ENCODE results near the gene FAM47E. TPM values are rescaled to one million over a fixed set of nuclear protein-coding genes. Genes with fewer than 3 reads are reported as not detected.
"Not testable (repeated sequence)": the region's sequence is repeated elsewhere in the genome, so short reads cannot be mapped to it uniquely, and the experiment has no call there.

FAM47E gene
- total RNA-seq, 2 donors from 2014 or later: 0.72 TPM; not detected in 1

- Mint-ChIP-seq H3K4me1 (peaks cover 4% of the 10 kb centered on the region), H3K27ac (no peak overlapping the region), H3K4me3 (no peak overlapping the region), H3K27me3 (peaks cover 25% of the 10 kb centered on the region), H3K36me3 (ENCODE audit: low read depth) (peaks cover 2% of the 10 kb centered on the region)
- peak; percentile 80 for ATAC-seq
- no peaks in the 10 kb centered on the region for H3K9me3 ChIP-seq (ENCODE audit: control insufficient read depth, low read length, poor library complexity, severe bottlenecking)
- no peak for DNase-seq
These were observed 27.9 kb downstream of the FAM47E start for GRCh38 chr4:76279462-76279861.

GRCh38 chr4:76280488-76281441 is 29.2 kb downstream of the FAM47E start:
- no peak for DNase-seq

GRCh38 chr4:76281594-76281993 is 30.1 kb downstream of the FAM47E start:
- not testable (repeated sequence) for H3K27me3 Mint-ChIP-seq; H3K9me3 ChIP-seq (ENCODE audit: control insufficient read depth, low read length, poor library complexity, severe bottlenecking); ATAC-seq; H3K36me3 Mint-ChIP-seq (ENCODE audit: low read depth); H3K4me3 Mint-ChIP-seq; DNase-seq; H3K27ac Mint-ChIP-seq; H3K4me1 Mint-ChIP-seq

More at GRCh38 chr4:76280488-76281441, 29.2 kb downstream of the FAM47E start:
- H3K9me3 ChIP-seq (ENCODE audit: control insufficient read depth, low read length, poor library complexity, severe bottlenecking): no peaks in the 10 kb centered on the region
- Mint-ChIP-seq H3K27ac (no peak overlapping the region), H3K36me3 (ENCODE audit: low read depth) (peaks cover 2% of the 10 kb centered on the region), H3K27me3 (peaks cover 15% of the 10 kb centered on the region), H3K4me3 (no peak overlapping the region), H3K4me1 (peaks cover 4% of the 10 kb centered on the region)
- ATAC-seq: no peak

- no peak for ATAC-seq
- H3K27me3 Mint-ChIP-seq: peaks cover 4% of the 10 kb centered on the region
These were observed 31.6 kb downstream of the FAM47E start for GRCh38 chr4:76282941-76283689.

GRCh38 chr4:76283900-76284299 is 32.4 kb downstream of the FAM47E start:
- H3K36me3 Mint-ChIP-seq (ENCODE audit: low read depth): peaks cover 2% of the 10 kb centered on the region
- ATAC-seq (no peak), DNase-seq (no peak)
- H3K27ac Mint-ChIP-seq: no peak overlapping the region
- H3K27me3 Mint-ChIP-seq: peaks cover 4% of the 10 kb centered on the region
- H3K9me3 ChIP-seq (ENCODE audit: control insufficient read depth, low read length, poor library complexity, severe bottlenecking): no peaks in the 10 kb centered on the region
- peaks cover 2% of the 10 kb centered on the region for H3K4me1 Mint-ChIP-seq
- no peak overlapping the region for H3K4me3 Mint-ChIP-seq

More at GRCh38 chr4:76282941-76283689, 31.6 kb downstream of the FAM47E start:
- Mint-ChIP-seq H3K36me3 (ENCODE audit: low read depth) (peaks cover 2% of the 10 kb centered on the region), H3K27ac (no peak overlapping the region), H3K4me3 (no peak overlapping the region), H3K4me1 (peaks cover 2% of the 10 kb centered on the region)
- DNase-seq: no peak
- no peaks in the 10 kb centered on the region for H3K9me3 ChIP-seq (ENCODE audit: control insufficient read depth, low read length, poor library complexity, severe bottlenecking)

GRCh38 chr4:76287811-76288210 is 36.3 kb downstream of the FAM47E start:
- not testable (repeated sequence) for H3K4me1 Mint-ChIP-seq; H3K9me3 ChIP-seq (ENCODE audit: control insufficient read depth, low read length, poor library complexity, severe bottlenecking); H3K36me3 Mint-ChIP-seq (ENCODE audit: low read depth); H3K4me3 Mint-ChIP-seq; ATAC-seq; H3K27ac Mint-ChIP-seq; DNase-seq
- H3K27me3 Mint-ChIP-seq: peaks cover 13% of the 10 kb centered on the region

GRCh38 chr4:76292730-76293129 is 41.2 kb downstream of the FAM47E start:
- peaks cover 4% of the 10 kb centered on the region for H3K9me3 ChIP-seq (ENCODE audit: control insufficient read depth, low read length, poor library complexity, severe bottlenecking)
- Mint-ChIP-seq H3K27me3 (peaks cover 9% of the 10 kb centered on the region), H3K4me3 (no peak overlapping the region), H3K27ac (no peak overlapping the region), H3K36me3 (ENCODE audit: low read depth) (peaks cover 2% of the 10 kb centered on the region), H3K4me1 (no peaks in the 10 kb centered on the region)
- DNase-seq: no peak
- ATAC-seq: no peak

- H3K4me1 Mint-ChIP-seq: no peaks in the 10 kb centered on the region
- peaks cover 4% of the 10 kb centered on the region for H3K36me3 Mint-ChIP-seq (ENCODE audit: low read depth)
- H3K4me3 Mint-ChIP-seq: no peak overlapping the region
- H3K27me3 Mint-ChIP-seq: peaks cover 9% of the 10 kb centered on the region
- DNase-seq (no peak), ATAC-seq (no peak)
- H3K27ac Mint-ChIP-seq: no peak overlapping the region
- H3K9me3 ChIP-seq (ENCODE audit: control insufficient read depth, low read length, poor library complexity, severe bottlenecking): peaks cover 5% of the 10 kb centered on the region
These were observed 42.3 kb downstream of the FAM47E start for GRCh38 chr4:76293772-76294171.

- peaks cover 2% of the 10 kb centered on the region for H3K36me3 Mint-ChIP-seq (ENCODE audit: low read depth)
- no peak for DNase-seq
- peaks cover 8% of the 10 kb centered on the region for H3K27me3 Mint-ChIP-seq
- no peak for ATAC-seq
- H3K4me3 Mint-ChIP-seq: no peak overlapping the region
- H3K27ac Mint-ChIP-seq: no peak overlapping the region
- H3K9me3 ChIP-seq (ENCODE audit: control insufficient read depth, low read length, poor library complexity, severe bottlenecking): peaks cover 5% of the 10 kb centered on the region
- H3K4me1 Mint-ChIP-seq: peaks cover 2% of the 10 kb centered on the region
These were observed 44.8 kb downstream of the FAM47E start for GRCh38 chr4:76296286-76296820.

GRCh38 chr4:76298227-76298626 is 46.7 kb downstream of the FAM47E start:
- Mint-ChIP-seq H3K4me3 (no peak overlapping the region), H3K27ac (no peak overlapping the region), H3K27me3 (no peaks in the 10 kb centered on the region), H3K4me1 (peaks cover 10% of the 10 kb centered on the region), H3K36me3 (ENCODE audit: low read depth) (peaks cover 2% of the 10 kb centered on the region)
- peaks cover 5% of the 10 kb centered on the region for H3K9me3 ChIP-seq (ENCODE audit: control insufficient read depth, low read length, poor library complexity, severe bottlenecking)
- ATAC-seq: no peak
- no peak for DNase-seq

- Mint-ChIP-seq H3K4me3 (no peak overlapping the region), H3K27me3 (peaks cover 1% of the 10 kb centered on the region), H3K36me3 (ENCODE audit: low read depth) (peaks cover 5% of the 10 kb centered on the region), H3K4me1 (peaks cover 15% of the 10 kb centered on the region), H3K27ac (no peak overlapping the region)
- DNase-seq (no peak), ATAC-seq (no peak)
- H3K9me3 ChIP-seq (ENCODE audit: control insufficient read depth, low read length, poor library complexity, severe bottlenecking): peaks cover 5% of the 10 kb centered on the region
These were observed 48.5 kb downstream of the FAM47E start for GRCh38 chr4:76300012-76300411.

- no peak overlapping the region for H3K27ac Mint-ChIP-seq
- H3K36me3 Mint-ChIP-seq (ENCODE audit: low read depth): peaks cover 5% of the 10 kb centered on the region
- no peak for DNase-seq
- H3K9me3 ChIP-seq (ENCODE audit: control insufficient read depth, low read length, poor library complexity, severe bottlenecking): peaks cover 5% of the 10 kb centered on the region
- ATAC-seq: no peak
- H3K27me3 Mint-ChIP-seq: peaks cover 5% of the 10 kb centered on the region
- H3K4me1 Mint-ChIP-seq: peaks cover 21% of the 10 kb centered on the region
- H3K4me3 Mint-ChIP-seq: no peak overlapping the region
These were observed 49.7 kb downstream of the FAM47E start for GRCh38 chr4:76301068-76301774.

- ATAC-seq: no peak
- peaks cover 5% of the 10 kb centered on the region for H3K27me3 Mint-ChIP-seq
- no peak overlapping the region for H3K4me3 Mint-ChIP-seq
- peaks cover 5% of the 10 kb centered on the region for H3K9me3 ChIP-seq (ENCODE audit: control insufficient read depth, low read length, poor library complexity, severe bottlenecking)
- DNase-seq: no peak
- peaks cover 21% of the 10 kb centered on the region for H3K4me1 Mint-ChIP-seq
- H3K27ac Mint-ChIP-seq: no peak overlapping the region
- peaks cover 5% of the 10 kb centered on the region for H3K36me3 Mint-ChIP-seq (ENCODE audit: low read depth)
These were observed 50.2 kb downstream of the FAM47E start for GRCh38 chr4:76301775-76302162.
